ENCODE measurements around the gene CST7.

- no peak for TF ChIP-seq CTCF (IDR thresholded peaks at IDR 0.05)
- TF ChIP-seq POLR2A (IDR thresholded peaks at IDR 0.05), result no peak
These were observed 12.3 kb upstream of the CST7 start for GRCh38 chr20:24936526-24937407.

Data from right lobe of liver (tissue), 4 donors.